Measurements from ENCODE around the gene TBX21. TPM values are rescaled to one million over a fixed set of nuclear protein-coding genes. Genes with fewer than 3 reads are reported as not detected.

TBX21 gene
- total and polyA plus RNA-seq, 10 of the 15 experiments (the other 5 are each of a cell fraction or from before 2014, with no cell fraction given) = 0.63 to 9.6 (median 5.0) TPM

GRCh38 chr17:47717261-47717697 lies 15.8 kb upstream of the TBX21 start (continued):
- 0 out of 2 replicates have a peak, but pooled peaks have one; percentile 41 for TF ChIP-seq MLLT1 (IDR thresholded peaks at IDR 0.05)
- no peak for TF ChIP-seq HCFC1 (IDR thresholded peaks at IDR 0.05; ENCODE audit: low read length)
- no peak for TF ChIP-seq RCOR1 (conservative IDR thresholded peaks at IDR 0.05; ENCODE audit: low read depth, low read length)
- 0 out of 2 replicates have a peak, but pooled peaks have one; percentile 7 for TF ChIP-seq PAX5 (IDR thresholded peaks at IDR 0.05; ENCODE audit: borderline replicate concordance, low read depth, low read length)
- TF ChIP-seq TCF12 (IDR thresholded peaks at IDR 0.05; ENCODE audit: low read depth, low read length) = no peak
- TF ChIP-seq RAD21 (IDR thresholded peaks at IDR 0.05; ENCODE audit: insufficient read depth, low read depth, low read length) = no peak
- TF ChIP-seq E2F8 (IDR thresholded peaks at IDR 0.05; ENCODE audit: low read depth, partially characterized antibody) = no peak
- TF ChIP-seq EP300 (IDR thresholded peaks at IDR 0.05; ENCODE audit: borderline replicate concordance in 1 of 2, control insufficient read depth in 1 of 2, low read depth in 2 of 2, low read length in 2 of 2) = no peak
- TF ChIP-seq ASH2L (IDR thresholded peaks at IDR 0.05; ENCODE audit: borderline replicate concordance, low read depth) = no peak
- no peak for TF ChIP-seq STAT1 (conservative IDR thresholded peaks at IDR 0.05)
- peak; percentile 42; a peak in 1 of 4 replicates for TF ChIP-seq BHLHE40 (IDR thresholded peaks at IDR 0.05; ENCODE audit: borderline replicate concordance in 1 of 2, low read depth in 2 of 2, low read length in 1 of 2)
- 0 out of 2 replicates have a peak, but pooled peaks have one; percentile 35 for TF ChIP-seq MTA2 (IDR thresholded peaks at IDR 0.05; ENCODE audit: low read depth)
- no peak for TF ChIP-seq PKNOX1 (IDR thresholded peaks at IDR 0.05)
- TF ChIP-seq MYC (IDR thresholded peaks at IDR 0.05; ENCODE audit: insufficient read depth, insufficient read length, insufficient replicate concordance, low read length, severe bottlenecking) = no peak
- no peak for TF ChIP-seq PRDM15 (CRISPR knock-in tag; IDR thresholded peaks at IDR 0.05)
- no peak for TF ChIP-seq NR2C2 (IDR thresholded peaks at IDR 0.05; ENCODE audit: borderline replicate concordance, control insufficient read depth, insufficient read length, low read depth)
- TF ChIP-seq BMI1 (IDR thresholded peaks at IDR 0.05; ENCODE audit: borderline replicate concordance) = no peak
- TF ChIP-seq YY1 (IDR thresholded peaks at IDR 0.05; ENCODE audit: low read depth, low read length) = no peak
- TF ChIP-seq KAT2A (conservative IDR thresholded peaks at IDR 0.05; ENCODE audit: control insufficient read depth, low read depth, low read length) = no peak
- peak; percentile 55; the same call in 1 of the 2 replicates for TF ChIP-seq DPF2 (IDR thresholded peaks at IDR 0.05)

Measured in GM12878 (cell line).